ENCODE data around the gene PLD4.

GRCh38 chr14:104964546-104964945 lies 39.9 kb downstream of the PLD4 start:
- TF ChIP-seq CTCF (conservative IDR thresholded peaks at IDR 0.05 in 1 of 2, IDR thresholded peaks at IDR 0.05 in 1 of 2; ENCODE audit: low read depth in 1 of 2, low read length in 2 of 2), result no peak
- no peak for TF ChIP-seq EZH2 (IDR thresholded peaks at IDR 0.05; ENCODE audit: low read length, missing control alignments)

All from fibroblast of lung (primary cell).